Astrocyte (in vitro differentiated cells and primary cell): ENCODE measurements around the gene IL16. TPM values are rescaled to one million over a fixed set of nuclear protein-coding genes. Genes with fewer than 3 reads are reported as not detected.
A peak's percentile ranks its signal among the peaks of the same experiment; 100 is the strongest.

Experiments used
- DNase-seq: peaks from one replicate; pipeline ENCODE4 v3.0.0-alpha.2; 2010; ENCODE audit warnings: low read depth
- FAIRE-seq: peaks from 2 replicates; lab custom pipeline; 2011; peaks lifted over from hg19 to GRCh38; lab: Jason Lieb, UNC
- H2AFZ ChIP-seq: 2 replicates; pipeline ENCODE4 v1.6.0; 2012; ENCODE audit warnings: low read depth, low read length, inconsistent platforms
- H3K27ac ChIP-seq: 2 replicates; pipeline ENCODE4 v1.5.1; 2011; ENCODE audit warnings: low read depth, low read length, inconsistent platforms
- H3K27me3 ChIP-seq: 2 replicates; pipeline ENCODE4 v1.6.0; 2011; ENCODE audit warnings: low read length, inconsistent platforms; ENCODE audit not compliant: insufficient read depth
- H3K36me3 ChIP-seq: 2 replicates; pipeline ENCODE4 v1.5.1; 2011; ENCODE audit warnings: low read length, inconsistent platforms; ENCODE audit not compliant: insufficient read depth
- H3K4me1 ChIP-seq: 2 replicates; pipeline ENCODE4 v1.5.1; 2011; ENCODE audit warnings: low read length, inconsistent platforms; ENCODE audit not compliant: insufficient read depth
- H3K4me2 ChIP-seq: 2 replicates; pipeline ENCODE4 v1.6.0; 2012; ENCODE audit warnings: low read length, inconsistent platforms
- H3K4me3 ChIP-seq: 2 replicates; pipeline ENCODE4 v1.5.1; 2011; ENCODE audit warnings: low read depth, mild to moderate bottlenecking, low read length, inconsistent platforms; ENCODE audit not compliant: insufficient read depth
- H3K79me2 ChIP-seq: 2 replicates; pipeline ENCODE4 v1.6.0; 2012; ENCODE audit warnings: mild to moderate bottlenecking, low read length, inconsistent platforms; ENCODE audit not compliant: insufficient read depth
- H3K9ac ChIP-seq: 2 replicates; pipeline ENCODE4 v1.6.0; 2012; ENCODE audit warnings: mild to moderate bottlenecking, low read length, inconsistent platforms
- H3K9me3 ChIP-seq: 2 replicates; pipeline ENCODE4 v1.5.1; 2012; ENCODE audit warnings: low read depth, mild to moderate bottlenecking, low read length, inconsistent platforms; ENCODE audit not compliant: insufficient read depth
- H4K20me1 ChIP-seq: 2 replicates; pipeline ENCODE4 v1.6.0; 2012; ENCODE audit warnings: low read length, inconsistent platforms; ENCODE audit not compliant: insufficient read depth
- H3K27ac Mint-ChIP-seq: one replicate; pipeline ENCODE4 v1.8.0; 2021; ENCODE audit warnings: mild to moderate bottlenecking, mixed read lengths; ENCODE audit not compliant: unreplicated experiment
- H3K27me3 Mint-ChIP-seq: one replicate; pipeline ENCODE4 v1.8.0; 2021; ENCODE audit warnings: low read depth, mixed read lengths; ENCODE audit not compliant: unreplicated experiment
- H3K36me3 Mint-ChIP-seq: one replicate; pipeline ENCODE4 v1.8.0; 2021; ENCODE audit warnings: low read depth, mixed read lengths; ENCODE audit not compliant: unreplicated experiment
- H3K4me1 Mint-ChIP-seq: one replicate; pipeline ENCODE4 v1.8.0; 2021; ENCODE audit warnings: low read depth, mixed read lengths; ENCODE audit not compliant: unreplicated experiment
- H3K4me3 Mint-ChIP-seq: one replicate; pipeline ENCODE4 v1.8.0; 2021; ENCODE audit warnings: mild to moderate bottlenecking, moderate library complexity, mixed read lengths; ENCODE audit not compliant: unreplicated experiment
- H3K9me3 Mint-ChIP-seq: one replicate; pipeline ENCODE4 v1.8.0; 2021; ENCODE audit warnings: mild to moderate bottlenecking, mixed read lengths; ENCODE audit not compliant: unreplicated experiment
- CTCF ChIP-seq: IDR thresholded peaks from 2 replicates; pipeline ENCODE4 v1.5.1; 2011; ENCODE audit warnings: low read depth, mild to moderate bottlenecking, inconsistent platforms, low read length, moderate library complexity; ENCODE audit not compliant: insufficient read depth
- EZH2 ChIP-seq: IDR thresholded peaks from 2 replicates; pipeline ENCODE4 v1.6.1; 2012; ENCODE audit warnings: mild to moderate bottlenecking, low read length, inconsistent platforms; ENCODE audit not compliant: insufficient read depth
- total RNA-seq: library from RNA; stranded (reverse); gene quantifications from 2 replicates; pipeline ENCODE4 v1.2.1, GENCODE V29; 2021

Gene IL16
- total RNA-seq, 1 donor from 2014 or later: 0.36 TPM

GRCh38 chr15:81229586-81229985 lies 32.9 kb downstream of the IL16 start:
- no peaks in the 10 kb centered on the region for H3K36me3 Mint-ChIP-seq
- FAIRE-seq (no peak), DNase-seq (no peak)
- H3K27me3 ChIP-seq: peaks cover 4% of the 10 kb centered on the region
- no peaks in the 10 kb centered on the region for H4K20me1 ChIP-seq
- no peak overlapping the region for H3K4me3 ChIP-seq
- H3K4me1 Mint-ChIP-seq: no peaks in the 10 kb centered on the region
- H3K79me2 ChIP-seq: no peaks in the 10 kb centered on the region
- no peak overlapping the region for H3K27ac Mint-ChIP-seq
- H3K4me3 Mint-ChIP-seq: no peak overlapping the region
- no peak for TF ChIP-seq EZH2
- no peak for TF ChIP-seq CTCF
- H3K4me1 ChIP-seq: no peaks in the 10 kb centered on the region
- no peak overlapping the region for H3K9ac ChIP-seq
- H3K9me3 ChIP-seq: no peaks in the 10 kb centered on the region
- no peaks in the 10 kb centered on the region for H3K36me3 ChIP-seq
- H3K4me2 ChIP-seq: no peak overlapping the region
- no peak overlapping the region for H2AFZ ChIP-seq
- no peak overlapping the region for H3K27ac ChIP-seq
- H3K27me3 Mint-ChIP-seq: peaks cover 9% of the 10 kb centered on the region
- no peaks in the 10 kb centered on the region for H3K9me3 Mint-ChIP-seq

DNA sequence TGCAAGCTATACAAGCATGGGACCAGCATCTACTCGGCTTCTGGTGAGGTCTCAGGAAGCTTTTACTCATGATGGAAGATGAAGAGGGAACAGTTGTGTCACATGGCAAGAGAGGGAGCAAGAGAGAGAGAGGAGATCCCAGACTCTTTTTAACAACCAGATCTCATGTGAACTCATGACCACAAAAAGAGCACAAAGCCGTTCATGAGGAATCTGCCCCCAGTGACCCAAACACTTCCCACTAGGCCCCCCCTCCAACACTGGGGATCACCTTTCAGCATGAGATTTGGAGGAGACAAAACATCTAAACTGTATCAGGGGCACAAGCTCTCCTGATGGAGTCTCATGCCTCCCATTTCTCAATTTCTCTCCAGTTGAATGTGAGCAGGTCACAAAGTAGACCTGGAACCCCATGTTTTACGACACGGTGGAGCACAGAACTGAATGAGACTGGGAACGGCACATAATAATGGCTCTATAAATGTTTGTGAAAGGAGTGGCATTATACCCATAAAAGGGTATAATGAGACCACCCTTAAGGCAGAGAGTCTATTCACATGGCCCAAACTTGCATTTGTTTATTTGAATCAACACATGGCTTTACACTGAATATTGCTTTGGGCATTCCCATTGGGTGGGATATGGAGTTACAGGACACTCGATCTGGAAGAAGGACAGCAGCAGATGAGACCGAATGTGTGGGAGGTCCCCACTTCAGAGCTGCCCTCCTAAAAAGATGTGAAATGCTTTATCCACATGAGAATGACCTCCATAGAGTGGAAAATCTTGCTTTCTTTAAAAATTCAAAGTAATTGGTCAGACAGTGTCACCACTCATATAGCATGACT lies 38.8 kb downstream of the IL16 start:
- H3K79me2 ChIP-seq: no peaks in the 10 kb centered on the region
- DNase-seq: peak; percentile 9
- no peaks in the 10 kb centered on the region for H3K36me3 ChIP-seq
- no peaks in the 10 kb centered on the region for H3K9me3 ChIP-seq
- TF ChIP-seq EZH2: no peak
- no peak for TF ChIP-seq CTCF
- peaks cover 2% of the 10 kb centered on the region for H3K36me3 Mint-ChIP-seq
- FAIRE-seq: no peak
- no peak overlapping the region for H3K4me3 ChIP-seq
- H3K9me3 Mint-ChIP-seq: no peaks in the 10 kb centered on the region
- H3K4me1 Mint-ChIP-seq: peaks cover 17% of the 10 kb centered on the region
- H3K4me2 ChIP-seq: peak overlapping the region; percentile 30
- no peaks in the 10 kb centered on the region for H3K27me3 ChIP-seq
- H3K27ac Mint-ChIP-seq: peak overlapping the region; percentile 89
- no peak overlapping the region for H2AFZ ChIP-seq
- no peaks in the 10 kb centered on the region for H4K20me1 ChIP-seq
- no peaks in the 10 kb centered on the region for H3K27me3 Mint-ChIP-seq
- no peak overlapping the region for H3K4me3 Mint-ChIP-seq
- peak overlapping the region; percentile 18 for H3K9ac ChIP-seq
- peak overlapping the region; percentile 77 for H3K27ac ChIP-seq
- peaks cover 10% of the 10 kb centered on the region for H3K4me1 ChIP-seq

DNA sequence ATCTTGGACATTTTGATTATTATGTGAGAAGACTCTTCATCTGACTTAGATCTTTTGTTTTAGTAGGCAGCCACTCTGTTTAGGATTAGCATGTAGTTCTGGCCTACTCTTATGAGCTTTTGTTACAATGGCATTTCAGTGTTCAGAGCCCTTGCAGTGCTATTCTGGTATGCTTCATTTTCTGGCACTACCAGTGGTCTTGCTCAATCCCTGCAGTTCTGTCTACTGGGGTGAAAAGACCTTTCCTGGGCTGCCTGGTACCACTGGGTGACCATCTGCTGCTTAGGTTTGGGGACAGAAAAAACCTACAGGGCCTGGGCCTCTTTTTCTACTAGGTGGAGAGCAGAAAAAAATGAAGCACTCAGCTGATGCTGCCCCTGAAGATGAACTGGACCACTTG lies 42.5 kb downstream of the IL16 start:
- Mint-ChIP-seq H3K4me3 (no peak overlapping the region), H3K27me3 (no peaks in the 10 kb centered on the region), H3K36me3 (peaks cover 2% of the 10 kb centered on the region), H3K9me3 (peaks cover 3% of the 10 kb centered on the region), H3K27ac (no peak overlapping the region), H3K4me1 (peaks cover 17% of the 10 kb centered on the region)
- no peak for FAIRE-seq
- TF ChIP-seq EZH2 (no peak), CTCF (no peak)
- no peak overlapping the region for H3K4me3 ChIP-seq
- H4K20me1 ChIP-seq: no peaks in the 10 kb centered on the region
- no peaks in the 10 kb centered on the region for H3K79me2 ChIP-seq
- no peaks in the 10 kb centered on the region for H3K9me3 ChIP-seq
- peaks cover 10% of the 10 kb centered on the region for H3K4me1 ChIP-seq
- H3K27me3 ChIP-seq: no peaks in the 10 kb centered on the region
- H3K4me2 ChIP-seq: no peak overlapping the region
- no peak overlapping the region for H3K9ac ChIP-seq
- no peaks in the 10 kb centered on the region for H3K36me3 ChIP-seq
- H2AFZ ChIP-seq: no peak overlapping the region
- peak; percentile 23 for DNase-seq
- no peak overlapping the region for H3K27ac ChIP-seq
